Activated naive CD4-positive, alpha-beta T cell treated with Interleukin-2 at 50 U/mL for 16 hours (primary cell): Measurements from ENCODE around the gene ZC2HC1B.
"Not testable (repeated sequence)": the region's sequence is repeated elsewhere in the genome, so short reads cannot be mapped to it uniquely, and the experiment has no call there.

Experiments used
- DNase-seq: peaks from one replicate; pipeline ENCODE4 v3.0.0-alpha.2; 2020

Gene ZC2HC1B

GRCh38 chr6:143871202-143871730 is 7.0 kb downstream of the ZC2HC1B start:
- not testable (repeated sequence) for DNase-seq

GRCh38 chr6:143872201-143872600 is 7.9 kb downstream of the ZC2HC1B start:
- DNase-seq, result no peak

- DNase-seq, result not testable (repeated sequence)
Observed at GRCh38 chr6:143873600-143873999, 9.3 kb downstream of the ZC2HC1B start.

GRCh38 chr6:143874503-143874902 is 10.2 kb downstream of the ZC2HC1B start:
- not testable (repeated sequence) for DNase-seq

GRCh38 chr6:143877584-143878271 is 13.5 kb downstream of the ZC2HC1B start:
- no peak for DNase-seq

- no peak for DNase-seq
Observed at GRCh38 chr6:143878272-143878760, 14.0 kb downstream of the ZC2HC1B start.

GRCh38 chr6:143880412-143880811 is 16.1 kb downstream of the ZC2HC1B start:
- DNase-seq, result no peak

GRCh38 chr6:143882401-143882930 is 18.2 kb downstream of the ZC2HC1B start:
- no peak for DNase-seq

- no peak for DNase-seq
Observed at GRCh38 chr6:143884216-143884900, 20.1 kb downstream of the ZC2HC1B start.

GRCh38 chr6:143885116-143885515 is 20.8 kb downstream of the ZC2HC1B start:
- DNase-seq, result no peak

- DNase-seq, result no peak
Observed at GRCh38 chr6:143894655-143895054, 30.4 kb downstream of the ZC2HC1B start.

- no peak for DNase-seq
Observed at GRCh38 chr6:143896126-143896860, 32.0 kb downstream of the ZC2HC1B start.

GRCh38 chr6:143900358-143900757 is 36.1 kb downstream of the ZC2HC1B start:
- DNase-seq, result no peak

GRCh38 chr6:143901885-143902750 is 37.8 kb downstream of the ZC2HC1B start:
- no peak for DNase-seq

GRCh38 chr6:143902827-143903226 is 38.6 kb downstream of the ZC2HC1B start:
- no peak for DNase-seq

- DNase-seq, result no peak
Observed at GRCh38 chr6:143911028-143911427, 46.8 kb downstream of the ZC2HC1B start.

- no peak for DNase-seq
Observed at GRCh38 chr6:143912671-143913070, 48.4 kb downstream of the ZC2HC1B start.

GRCh38 chr6:143917026-143917425 is 52.8 kb downstream of the ZC2HC1B start:
- DNase-seq, result not testable (repeated sequence)

GRCh38 chr6:143928853-143929252 is 64.6 kb downstream of the ZC2HC1B start:
- no peak for DNase-seq

- DNase-seq, result no peak
Observed at GRCh38 chr6:143929975-143930374, 65.7 kb downstream of the ZC2HC1B start.

GRCh38 chr6:143934331-143934730 is 70.1 kb downstream of the ZC2HC1B start:
- no peak for DNase-seq

- DNase-seq, result no peak
Observed at GRCh38 chr6:143934867-143935266, 70.6 kb downstream of the ZC2HC1B start.
